ES-I3 (cell line): ENCODE results near the gene ASF1A.
"Not testable (repeated sequence)": the region's sequence is repeated elsewhere in the genome, so short reads cannot be mapped to it uniquely, and the experiment has no call there.

ENCODE experiments used
- H3K36me3 ChIP-seq: 2 replicates; pipeline ENCODE4 v1.6.1; 2013; ENCODE audit warnings: mild to moderate bottlenecking, low read length, control low read depth, moderate library complexity; ENCODE audit not compliant: insufficient read depth
- H3K4me1 ChIP-seq: 2 replicates; pipeline ENCODE4 v1.6.1; 2013; ENCODE audit warnings: mild to moderate bottlenecking, control low read depth, low read length; ENCODE audit not compliant: insufficient read depth
- H3K9ac ChIP-seq: 2 replicates; pipeline ENCODE4 v1.6.1; 2013; ENCODE audit warnings: low read depth, mild to moderate bottlenecking, low read length, moderate library complexity
- H3K9me3 ChIP-seq: 2 replicates; pipeline ENCODE4 v1.6.1; 2013; ENCODE audit warnings: mild to moderate bottlenecking, low read length, moderate library complexity; ENCODE audit not compliant: control insufficient read depth, insufficient read depth

ASF1A gene

GRCh38 chr6:118893807-118894424 is at the start of gene ASF1A:
TSS of gene ASF1A (plus strand) at chr6:118894152. CDS start at chr6:118894414, 262 bp downstream.
- peaks cover 3% of the 10 kb centered on the region; the same call in 1 of the 2 replicates for H3K36me3 ChIP-seq
- no peaks in the 10 kb centered on the region for H3K9me3 ChIP-seq
- peaks cover 7% of the 10 kb centered on the region for H3K4me1 ChIP-seq
- H3K9ac ChIP-seq = peak within 1 kb of the TSS; percentile 98

GRCh38 chr6:118844915-118845314 is 49.0 kb upstream of the ASF1A start:
- Histone ChIP-seq H3K9me3 (0 out of 2 replicates have a peak, but pooled peaks cover 2% of the 10 kb centered on the region), H3K36me3 (no peaks in the 10 kb centered on the region; the same call in 1 of the 2 replicates), H3K4me1 (no peaks in the 10 kb centered on the region), H3K9ac (no peak overlapping the region)

GRCh38 chr6:118853408-118853807 is 40.5 kb upstream of the ASF1A start:
- Histone ChIP-seq H3K9ac (no peak overlapping the region), H3K9me3 (no peaks in the 10 kb centered on the region), H3K36me3 (no peaks in the 10 kb centered on the region), H3K4me1 (peaks cover 9% of the 10 kb centered on the region; the same call in 1 of the 2 replicates)

- Histone ChIP-seq H3K4me1 (peaks cover 11% of the 10 kb centered on the region; the same call in 1 of the 2 replicates), H3K36me3 (no peaks in the 10 kb centered on the region), H3K9me3 (no peaks in the 10 kb centered on the region), H3K9ac (no peak overlapping the region)
Observed at GRCh38 chr6:118856301-118856700, 37.7 kb upstream of the ASF1A start.

- Histone ChIP-seq H3K4me1 (peaks cover 11% of the 10 kb centered on the region; the same call in 1 of the 2 replicates), H3K9ac (no peak overlapping the region), H3K36me3 (no peaks in the 10 kb centered on the region), H3K9me3 (no peaks in the 10 kb centered on the region)
Observed at GRCh38 chr6:118859517-118860064, 34.4 kb upstream of the ASF1A start.

- H3K9ac ChIP-seq = no peak overlapping the region
- no peaks in the 10 kb centered on the region for H3K36me3 ChIP-seq
- H3K9me3 ChIP-seq = no peaks in the 10 kb centered on the region
- peaks cover 11% of the 10 kb centered on the region; the same call in 1 of the 2 replicates for H3K4me1 ChIP-seq
Observed at GRCh38 chr6:118860363-118860762, 33.6 kb upstream of the ASF1A start.

GRCh38 chr6:118860880-118861279 is 33.1 kb upstream of the ASF1A start:
- H3K36me3 ChIP-seq = no peaks in the 10 kb centered on the region
- no peak overlapping the region for H3K9ac ChIP-seq
- H3K9me3 ChIP-seq = no peaks in the 10 kb centered on the region
- H3K4me1 ChIP-seq = peaks cover 11% of the 10 kb centered on the region; the same call in 1 of the 2 replicates

GRCh38 chr6:118862443-118862842 is 31.5 kb upstream of the ASF1A start:
- H3K9me3 ChIP-seq = no peaks in the 10 kb centered on the region
- H3K36me3 ChIP-seq = no peaks in the 10 kb centered on the region
- 0 out of 2 replicates have a peak, but pooled peaks cover 2% of the 10 kb centered on the region for H3K4me1 ChIP-seq
- H3K9ac ChIP-seq = no peak overlapping the region

GRCh38 chr6:118864341-118865099 is 29.4 kb upstream of the ASF1A start:
- H3K9ac ChIP-seq = no peak overlapping the region
- H3K4me1 ChIP-seq = 0 out of 2 replicates have a peak, but pooled peaks cover 2% of the 10 kb centered on the region
- no peaks in the 10 kb centered on the region for H3K9me3 ChIP-seq
- H3K36me3 ChIP-seq = no peaks in the 10 kb centered on the region

- Histone ChIP-seq H3K9ac (no peak overlapping the region), H3K36me3 (no peaks in the 10 kb centered on the region), H3K9me3 (no peaks in the 10 kb centered on the region), H3K4me1 (no peaks in the 10 kb centered on the region)
Observed at GRCh38 chr6:118865100-118865391, 28.9 kb upstream of the ASF1A start.

GRCh38 chr6:118867181-118867580 is 26.8 kb upstream of the ASF1A start:
- no peak overlapping the region for H3K9ac ChIP-seq
- no peaks in the 10 kb centered on the region for H3K4me1 ChIP-seq
- no peaks in the 10 kb centered on the region for H3K9me3 ChIP-seq

GRCh38 chr6:118868901-118869300 is 25.1 kb upstream of the ASF1A start:
- not testable (repeated sequence) for H3K4me1 ChIP-seq, H3K36me3 ChIP-seq, H3K9ac ChIP-seq, H3K9me3 ChIP-seq

More at GRCh38 chr6:118867181-118867580, 26.8 kb upstream of the ASF1A start:
- no peaks in the 10 kb centered on the region for H3K36me3 ChIP-seq

- Histone ChIP-seq H3K9ac (no peak overlapping the region), H3K9me3 (no peaks in the 10 kb centered on the region), H3K36me3 (no peaks in the 10 kb centered on the region), H3K4me1 (no peaks in the 10 kb centered on the region)
Observed at GRCh38 chr6:118869350-118869749, 24.6 kb upstream of the ASF1A start.

- Histone ChIP-seq H3K4me1 (no peaks in the 10 kb centered on the region), H3K9me3 (no peaks in the 10 kb centered on the region), H3K36me3 (no peaks in the 10 kb centered on the region), H3K9ac (no peak overlapping the region)
Observed at GRCh38 chr6:118869894-118870589, 23.9 kb upstream of the ASF1A start.
